Keratinocyte (primary cell): ENCODE data around the gene FLRT1. TPM values are rescaled to one million over a fixed set of nuclear protein-coding genes. Genes with fewer than 3 reads are reported as not detected.

ENCODE experiments used
- DNase-seq: peaks from one replicate; pipeline ENCODE4 v3.0.0-alpha.2; 2011; ENCODE audit warnings: low read depth, missing footprints, low spot score
- FAIRE-seq: peaks from 2 replicates; lab custom pipeline; 2011; peaks lifted over from hg19 to GRCh38; lab: Jason Lieb, UNC
- H2AFZ ChIP-seq: 2 replicates; pipeline ENCODE4 v1.6.0; 2012; ENCODE audit warnings: low read length, control low read depth, inconsistent platforms; ENCODE audit not compliant: control insufficient read depth
- H3K27ac ChIP-seq: 2 replicates; pipeline ENCODE4 v1.5.1; 2011; ENCODE audit warnings: low read length; ENCODE audit not compliant: control insufficient read depth, insufficient read depth
- H3K27me3 ChIP-seq: 3 replicates; pipeline ENCODE4 v1.6.0; 2011; ENCODE audit warnings: low read length; ENCODE audit not compliant: control insufficient read depth, insufficient read depth; ENCODE audit errors: extremely low read depth
- H3K36me3 ChIP-seq, 2 experiments: 2 replicates in 1 of 2; 3 replicates in 1 of 2; pipeline ENCODE4 v1.5.1; 2011; ENCODE audit warnings: low read length in 2 of 2, mild to moderate bottlenecking in 1 of 2; ENCODE audit not compliant: control insufficient read depth in 2 of 2, insufficient read depth in 2 of 2; ENCODE audit errors: extremely low read depth in 1 of 2
- H3K4me1 ChIP-seq: 3 replicates; pipeline ENCODE4 v1.5.1; 2011; ENCODE audit warnings: low read length; ENCODE audit not compliant: control insufficient read depth, insufficient read depth; ENCODE audit errors: extremely low read depth
- H3K4me2 ChIP-seq: 3 replicates; pipeline ENCODE4 v1.6.0; 2011; ENCODE audit warnings: low read depth, low read length; ENCODE audit not compliant: control insufficient read depth, insufficient read depth; ENCODE audit errors: extremely low read depth
- H3K4me3 ChIP-seq, 3 experiments: fragments of 200-600 bp in 1 of 3; sonication (generic) in 1 of 3; 2 replicates in 2 of 3; 3 replicates in 1 of 3; pipeline ENCODE4 v1.5.1; 2011 to 2016; ENCODE audit warnings: low read length in 3 of 3, mild to moderate bottlenecking in 3 of 3, control low read depth in 2 of 3, inconsistent platforms in 1 of 3, low read depth in 1 of 3, mixed read lengths in 1 of 3, mixed run types in 1 of 3, moderate library complexity in 1 of 3; ENCODE audit not compliant: control insufficient read depth in 2 of 3, insufficient read depth in 2 of 3; ENCODE audit errors: extremely low read depth in 1 of 3
- H3K79me2 ChIP-seq: 2 replicates; pipeline ENCODE4 v1.6.0; 2012; ENCODE audit warnings: low read length; ENCODE audit not compliant: control insufficient read depth, insufficient read depth
- H3K9ac ChIP-seq: 3 replicates; pipeline ENCODE4 v1.6.0; 2011; ENCODE audit warnings: low read length; ENCODE audit not compliant: control insufficient read depth, insufficient read depth; ENCODE audit errors: extremely low read depth
- H3K9me1 ChIP-seq: 3 replicates; pipeline ENCODE4 v1.6.0; 2011; ENCODE audit warnings: low read length; ENCODE audit not compliant: control insufficient read depth, insufficient read depth; ENCODE audit errors: extremely low read depth
- H3K9me3 ChIP-seq: 2 replicates; pipeline ENCODE4 v1.5.1; 2012; ENCODE audit warnings: low read depth, low read length; ENCODE audit not compliant: control insufficient read depth
- H4K20me1 ChIP-seq: 3 replicates; pipeline ENCODE4 v1.6.0; 2011; ENCODE audit warnings: low read length; ENCODE audit not compliant: control insufficient read depth, insufficient read depth; ENCODE audit errors: extremely low read depth
- EZH2 ChIP-seq: IDR thresholded peaks from one replicate; pipeline ENCODE4 v1.6.1; 2012; ENCODE audit warnings: inconsistent platforms, mild to moderate bottlenecking, low read length, moderate library complexity
- dilution Hi-C: fragments of 300-500 bp; cut with MboI; formaldehyde crosslinking; loops from one replicate; pipeline ENCODE4 v1.7.0; 2020; ENCODE audit warnings: low sequenced_read_pairs; ENCODE audit not compliant: extremely low pct_ligation_motif_present
- polyA plus RNA-seq, 5 experiments: library from polyadenylated mRNA; depleted of rRNA in 3 of 5; stranded (reverse) in 3 of 5; stranded (forward) in 1 of 5; unstranded in 1 of 5; fragments of >200 nt; gene quantifications; 1 replicate in 1 of 5; 2 replicates in 3 of 5; 3 replicates in 1 of 5; pipeline versions ENCODE4 v1.2.1 to v1.2.3, GENCODE V29; 2011 to 2012; ENCODE audit warnings: missing spikeins in 2 of 5, low read depth in 1 of 5, low replicate concordance in 1 of 5
- TF ChIP-seq, protein P1 (sequence below), 3 experiments: IDR thresholded peaks in 1 of 3; conservative IDR thresholded peaks in 1 of 3; optimal IDR thresholded peaks in 1 of 3; 2 replicates in 2 of 3; 3 replicates in 1 of 3; pipeline versions ENCODE3 to v1.5.1; 2011; ENCODE audit warnings: low read length in 3 of 3, mild to moderate bottlenecking in 3 of 3, moderate library complexity in 2 of 3, control low read depth in 1 of 3, inconsistent platforms in 1 of 3; ENCODE audit not compliant: insufficient read depth in 2 of 3; ENCODE audit errors: extremely low read depth in 1 of 3

The FLRT1 gene
- polyA plus RNA-seq, 1 donor (not counting 4 experiments of a cell fraction or from before 2014, with no cell fraction given) = not detected

GRCh38 chr11:64062185-64063039, 26.7 kb downstream of the FLRT1 start:
- dilution Hi-C loops = no loop called here
- Histone ChIP-seq H3K4me2 (no peak overlapping the region), H3K27me3 (peaks cover 19% of the 10 kb centered on the region), H3K36me3 (no peaks in the 10 kb centered on the region), H3K27ac (no peak overlapping the region), H3K79me2 (no peaks in the 10 kb centered on the region), H2AFZ (no peak overlapping the region), H3K9ac (no peak overlapping the region), H3K9me1 (no peaks in the 10 kb centered on the region), H3K9me3 (no peaks in the 10 kb centered on the region), H3K4me3 (no peak overlapping the region), H4K20me1 (no peaks in the 10 kb centered on the region), H3K4me1 (no peaks in the 10 kb centered on the region)
- FAIRE-seq (no peak), DNase-seq (no peak)
- TF ChIP-seq EZH2 = no peak
- TF ChIP-seq, protein P1, sequence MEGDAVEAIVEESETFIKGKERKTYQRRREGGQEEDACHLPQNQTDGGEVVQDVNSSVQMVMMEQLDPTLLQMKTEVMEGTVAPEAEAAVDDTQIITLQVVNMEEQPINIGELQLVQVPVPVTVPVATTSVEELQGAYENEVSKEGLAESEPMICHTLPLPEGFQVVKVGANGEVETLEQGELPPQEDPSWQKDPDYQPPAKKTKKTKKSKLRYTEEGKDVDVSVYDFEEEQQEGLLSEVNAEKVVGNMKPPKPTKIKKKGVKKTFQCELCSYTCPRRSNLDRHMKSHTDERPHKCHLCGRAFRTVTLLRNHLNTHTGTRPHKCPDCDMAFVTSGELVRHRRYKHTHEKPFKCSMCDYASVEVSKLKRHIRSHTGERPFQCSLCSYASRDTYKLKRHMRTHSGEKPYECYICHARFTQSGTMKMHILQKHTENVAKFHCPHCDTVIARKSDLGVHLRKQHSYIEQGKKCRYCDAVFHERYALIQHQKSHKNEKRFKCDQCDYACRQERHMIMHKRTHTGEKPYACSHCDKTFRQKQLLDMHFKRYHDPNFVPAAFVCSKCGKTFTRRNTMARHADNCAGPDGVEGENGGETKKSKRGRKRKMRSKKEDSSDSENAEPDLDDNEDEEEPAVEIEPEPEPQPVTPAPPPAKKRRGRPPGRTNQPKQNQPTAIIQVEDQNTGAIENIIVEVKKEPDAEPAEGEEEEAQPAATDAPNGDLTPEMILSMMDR (optimal IDR thresholded peaks at IDR 0.05 in 1 of 3, IDR thresholded peaks at IDR 0.05 in 1 of 3, conservative IDR thresholded peaks at IDR 0.05 in 1 of 3; ENCODE audit: extremely low read depth in 1 of 3, insufficient read depth in 2 of 3, low read length in 3 of 3) = no peak

- dilution Hi-C loops = no loop called here
Measured at GRCh38 chr11:64063777-64064176, 28.0 kb downstream of the FLRT1 start.

More at GRCh38 chr11:64063777-64064176, 28.0 kb downstream of the FLRT1 start:
- Histone ChIP-seq H3K36me3 (no peaks in the 10 kb centered on the region), H3K4me3 (no peak overlapping the region), H3K9me3 (no peaks in the 10 kb centered on the region), H3K4me2 (no peak overlapping the region), H3K79me2 (no peaks in the 10 kb centered on the region), H3K27ac (no peak overlapping the region), H3K4me1 (no peaks in the 10 kb centered on the region), H3K9ac (no peak overlapping the region), H3K27me3 (peaks cover 19% of the 10 kb centered on the region), H2AFZ (no peak overlapping the region), H4K20me1 (no peaks in the 10 kb centered on the region), H3K9me1 (no peaks in the 10 kb centered on the region)
- TF ChIP-seq EZH2 = no peak
- TF ChIP-seq, protein P1 (optimal IDR thresholded peaks at IDR 0.05 in 1 of 3, IDR thresholded peaks at IDR 0.05 in 1 of 3, conservative IDR thresholded peaks at IDR 0.05 in 1 of 3; ENCODE audit: extremely low read depth in 1 of 3, insufficient read depth in 2 of 3, low read length in 3 of 3) = no peak
- DNase-seq (no peak), FAIRE-seq (no peak)
